DND-41 (cell line): ENCODE data around the gene KRT80.

Experiments used
- ATAC-seq: fragments of 200-7000 bp; cut with Tn5 transposase; 3 replicates; pipeline ENCODE4 v1.9.1; 2021; ENCODE audit warnings: low read depth; ENCODE audit not compliant: insufficient read depth
- DNase-seq: peaks from one replicate; pipeline ENCODE4 v3.0.0-alpha.2; 2020
- H2AFZ ChIP-seq: 2 replicates; pipeline ENCODE4 v1.6.0; 2012; ENCODE audit warnings: low read depth, low read length
- H3K27ac ChIP-seq: 2 replicates; pipeline ENCODE4 v1.5.1; 2012; ENCODE audit warnings: low read length, inconsistent platforms
- H3K27me3 ChIP-seq: fragments of 200-600 bp; sonication (generic); 2 replicates; pipeline ENCODE4 v1.6.0; 2012; ENCODE audit warnings: low read length, mild to moderate bottlenecking, inconsistent platforms; ENCODE audit not compliant: insufficient read depth, poor library complexity
- H3K36me3 ChIP-seq: 2 replicates; pipeline ENCODE4 v1.5.1; 2012; ENCODE audit warnings: low read length, inconsistent platforms; ENCODE audit not compliant: insufficient read depth
- H3K4me1 ChIP-seq: 2 replicates; pipeline ENCODE4 v1.5.1; 2012; ENCODE audit warnings: mild to moderate bottlenecking, low read length; ENCODE audit not compliant: insufficient read depth
- H3K4me2 ChIP-seq: 2 replicates; pipeline ENCODE4 v1.6.0; 2012; ENCODE audit warnings: mild to moderate bottlenecking, moderate library complexity, low read length, inconsistent platforms; ENCODE audit not compliant: insufficient read depth
- H3K4me3 ChIP-seq, 2 experiments: fragments of 200-600 bp in 1 of 2; shearing (Covaris generic) in 1 of 2; 2 replicates each; pipeline ENCODE4 v1.5.1; 2012 to 2016; ENCODE audit warnings: inconsistent platforms in 2 of 2, low read length in 2 of 2, mild to moderate bottlenecking in 2 of 2, low read depth in 1 of 2, moderate library complexity in 1 of 2
- H3K79me2 ChIP-seq: 2 replicates; pipeline ENCODE4 v1.6.0; 2012; ENCODE audit warnings: low read length, inconsistent platforms; ENCODE audit not compliant: insufficient read depth
- H3K9ac ChIP-seq: 2 replicates; pipeline ENCODE4 v1.6.0; 2012; ENCODE audit warnings: low read depth, mild to moderate bottlenecking, inconsistent platforms, low read length, moderate library complexity
- H3K9me3 ChIP-seq: 2 replicates; pipeline ENCODE4 v1.5.1; 2012; ENCODE audit warnings: low read length, moderate library complexity, mild to moderate bottlenecking, inconsistent platforms; ENCODE audit not compliant: insufficient read depth, severe bottlenecking
- H4K20me1 ChIP-seq: 2 replicates; pipeline ENCODE4 v1.6.0; 2012; ENCODE audit warnings: low read length; ENCODE audit not compliant: insufficient read depth
- EZH2 ChIP-seq: IDR thresholded peaks from 3 replicates; pipeline ENCODE4 v1.6.1; 2012; ENCODE audit warnings: borderline replicate concordance, low read depth, mild to moderate bottlenecking, moderate library complexity, low read length, inconsistent platforms; ENCODE audit not compliant: severe bottlenecking
- TF ChIP-seq, protein P1 (sequence below): IDR thresholded peaks from 2 replicates; pipeline ENCODE4 v1.5.1; 2012; ENCODE audit warnings: borderline replicate concordance, low read length, moderate library complexity, mild to moderate bottlenecking; ENCODE audit not compliant: poor library complexity, severe bottlenecking; ENCODE audit errors: extremely low read depth

Gene KRT80

DNA sequence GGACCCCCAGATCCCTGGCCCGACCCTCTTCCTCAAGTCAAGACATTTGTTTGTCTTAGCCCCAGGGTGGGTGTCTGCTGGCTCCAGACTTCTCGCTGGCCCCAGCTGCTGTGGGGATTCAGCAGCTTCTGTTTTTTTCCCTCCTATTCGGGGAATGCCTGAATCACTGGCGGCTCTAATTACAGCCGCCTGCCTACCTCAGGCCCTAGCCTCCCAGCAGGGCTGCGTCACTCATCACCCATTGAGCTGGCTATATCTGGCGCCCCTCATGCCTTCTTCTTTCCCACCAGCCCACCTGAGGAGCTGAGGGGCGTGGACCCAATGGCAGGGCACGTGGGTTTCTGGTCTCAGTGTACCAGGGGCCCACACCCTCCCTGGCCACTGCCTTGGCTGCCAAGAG lies 10.1 kb downstream of the KRT80 start:
- H3K9ac ChIP-seq, result no peak overlapping the region
- no peak overlapping the region for H3K27ac ChIP-seq
- no peak for ATAC-seq

DNA sequence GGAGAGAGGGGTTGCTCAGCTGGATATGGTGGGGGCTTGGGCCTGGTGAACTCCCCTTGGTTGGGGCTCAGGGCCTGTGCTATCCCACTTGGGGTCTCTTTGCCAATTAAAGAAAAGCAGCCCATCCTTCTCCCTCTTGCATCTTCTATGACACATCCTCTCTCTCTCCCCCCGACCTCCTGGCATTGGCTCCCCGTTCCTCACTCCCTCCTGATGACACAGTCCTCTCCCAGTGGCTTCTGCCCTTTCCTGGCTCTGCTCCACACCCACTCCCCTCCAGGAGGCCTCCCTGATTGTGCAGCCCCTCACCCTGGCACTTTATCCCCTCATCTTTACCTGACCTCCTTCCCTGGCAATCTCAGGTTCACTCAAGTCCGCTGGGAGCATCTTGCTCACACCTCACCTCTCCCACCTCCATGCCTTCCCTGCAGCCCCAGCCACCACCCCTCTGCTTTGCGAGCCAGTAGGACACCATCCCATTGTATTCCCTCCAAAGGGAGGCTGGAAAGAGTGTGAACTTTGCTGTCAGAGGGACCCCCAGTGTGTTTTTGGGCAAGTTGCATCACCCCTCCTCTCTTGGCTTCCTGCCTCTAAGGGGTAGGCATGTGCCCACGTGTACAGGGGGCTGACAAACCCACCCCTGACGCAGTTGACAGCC lies 10.7 kb downstream of the KRT80 start:
- no peaks in the 10 kb centered on the region for H3K4me1 ChIP-seq
- H3K79me2 ChIP-seq, result no peaks in the 10 kb centered on the region
- H3K9me3 ChIP-seq, result no peaks in the 10 kb centered on the region
- no peak for ATAC-seq
- no peak overlapping the region for H3K27ac ChIP-seq
- H3K4me3 ChIP-seq, result no peak overlapping the region
- no peak overlapping the region for H3K4me2 ChIP-seq
- H3K27me3 ChIP-seq, result peaks cover 13% of the 10 kb centered on the region
- no peaks in the 10 kb centered on the region; the same call in 1 of the 2 replicates for H4K20me1 ChIP-seq
- TF ChIP-seq, protein P1, sequence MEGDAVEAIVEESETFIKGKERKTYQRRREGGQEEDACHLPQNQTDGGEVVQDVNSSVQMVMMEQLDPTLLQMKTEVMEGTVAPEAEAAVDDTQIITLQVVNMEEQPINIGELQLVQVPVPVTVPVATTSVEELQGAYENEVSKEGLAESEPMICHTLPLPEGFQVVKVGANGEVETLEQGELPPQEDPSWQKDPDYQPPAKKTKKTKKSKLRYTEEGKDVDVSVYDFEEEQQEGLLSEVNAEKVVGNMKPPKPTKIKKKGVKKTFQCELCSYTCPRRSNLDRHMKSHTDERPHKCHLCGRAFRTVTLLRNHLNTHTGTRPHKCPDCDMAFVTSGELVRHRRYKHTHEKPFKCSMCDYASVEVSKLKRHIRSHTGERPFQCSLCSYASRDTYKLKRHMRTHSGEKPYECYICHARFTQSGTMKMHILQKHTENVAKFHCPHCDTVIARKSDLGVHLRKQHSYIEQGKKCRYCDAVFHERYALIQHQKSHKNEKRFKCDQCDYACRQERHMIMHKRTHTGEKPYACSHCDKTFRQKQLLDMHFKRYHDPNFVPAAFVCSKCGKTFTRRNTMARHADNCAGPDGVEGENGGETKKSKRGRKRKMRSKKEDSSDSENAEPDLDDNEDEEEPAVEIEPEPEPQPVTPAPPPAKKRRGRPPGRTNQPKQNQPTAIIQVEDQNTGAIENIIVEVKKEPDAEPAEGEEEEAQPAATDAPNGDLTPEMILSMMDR, result no peak
- no peak for TF ChIP-seq EZH2
- DNase-seq, result no peak
- H2AFZ ChIP-seq, result no peak overlapping the region
- H3K36me3 ChIP-seq, result no peaks in the 10 kb centered on the region
- H3K9ac ChIP-seq, result no peak overlapping the region

More for the DNA sequence above, 10.1 kb downstream of the KRT80 start:
- DNase-seq, result no peak
- Histone ChIP-seq H3K4me2 (no peak overlapping the region), H2AFZ (no peak overlapping the region), H3K4me1 (no peaks in the 10 kb centered on the region), H3K79me2 (no peaks in the 10 kb centered on the region), H4K20me1 (no peaks in the 10 kb centered on the region; the same call in 1 of the 2 replicates), H3K4me3 (no peak overlapping the region), H3K9me3 (no peaks in the 10 kb centered on the region), H3K36me3 (no peaks in the 10 kb centered on the region), H3K27me3 (peaks cover 13% of the 10 kb centered on the region)
- TF ChIP-seq EZH2, result no peak
- TF ChIP-seq, protein P1, result no peak

DNA sequence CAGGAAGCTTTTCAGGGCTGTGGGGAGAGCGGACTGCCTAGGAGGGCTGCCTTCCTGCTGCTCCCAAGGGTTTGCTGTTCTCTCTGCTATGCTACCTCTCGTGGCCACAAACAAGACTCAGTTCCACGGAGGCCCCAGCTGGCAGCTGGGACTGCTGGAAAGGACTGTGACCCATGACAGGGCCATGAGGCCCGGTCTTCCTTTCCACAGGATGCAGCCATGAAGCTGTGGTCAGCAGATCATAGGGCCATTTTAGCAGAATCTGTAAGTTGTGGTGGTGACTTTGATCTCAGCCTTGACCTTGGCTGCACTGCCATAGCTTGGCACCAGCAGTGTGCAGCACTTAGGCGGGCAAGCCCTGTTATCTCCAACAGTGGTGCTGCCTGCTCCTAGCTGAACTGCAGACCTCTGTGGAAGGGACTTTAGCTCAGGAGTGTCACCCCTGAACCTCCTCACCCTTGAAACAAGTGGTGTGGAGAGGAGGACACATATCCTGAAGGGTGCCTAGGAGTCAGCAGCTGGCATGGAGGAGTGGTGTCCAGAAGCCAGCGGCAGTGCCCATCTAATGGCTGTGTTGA lies 12.3 kb downstream of the KRT80 start:
- H3K4me2 ChIP-seq, result no peak overlapping the region

More for the DNA sequence above, 12.3 kb downstream of the KRT80 start:
- Histone ChIP-seq H4K20me1 (no peaks in the 10 kb centered on the region; the same call in 1 of the 2 replicates), H3K79me2 (no peaks in the 10 kb centered on the region), H3K9ac (no peak overlapping the region), H3K4me1 (no peaks in the 10 kb centered on the region), H3K9me3 (no peaks in the 10 kb centered on the region), H2AFZ (no peak overlapping the region), H3K4me3 (no peak overlapping the region), H3K27ac (no peak overlapping the region), H3K27me3 (peaks cover 13% of the 10 kb centered on the region), H3K36me3 (no peaks in the 10 kb centered on the region)
- TF ChIP-seq EZH2, result no peak
- TF ChIP-seq, protein P1, result no peak
- DNase-seq (no peak), ATAC-seq (no peak)
